HG03520 (cell line): ENCODE measurements around the gene TEX101.
"Not testable (repeated sequence)": the region's sequence is repeated elsewhere in the genome, so short reads cannot be mapped to it uniquely, and the experiment has no call there.

Experiments
- ATAC-seq: cut with Tn5 transposase; IDR thresholded peaks from one replicate; pipeline ENCODE4 v1.9.1; 2021; ENCODE audit warnings: mild to moderate bottlenecking, moderate library complexity; ENCODE audit not compliant: unreplicated experiment

TEX101 gene

GRCh38 chr19:43414554-43414953 lies at the start of gene TEX101:
Gene TEX101 (plus strand): TSS chr19:43414890. CDS start chr19:43415920, 1,030 bp downstream.
- ATAC-seq, result no peak

- ATAC-seq, result not testable (repeated sequence)
Measured at GRCh38 chr19:43365677-43366076, 49.0 kb upstream of the TEX101 start.

- no peak for ATAC-seq
Measured at GRCh38 chr19:43367822-43368221, 46.9 kb upstream of the TEX101 start.

GRCh38 chr19:43368897-43369296 lies 45.8 kb upstream of the TEX101 start:
- not testable (repeated sequence) for ATAC-seq

GRCh38 chr19:43371909-43372308 lies 42.8 kb upstream of the TEX101 start:
- ATAC-seq, result no peak

GRCh38 chr19:43372462-43372861 lies 42.2 kb upstream of the TEX101 start:
- ATAC-seq, result no peak

GRCh38 chr19:43377624-43378023 lies 37.1 kb upstream of the TEX101 start:
- ATAC-seq, result not testable (repeated sequence)

GRCh38 chr19:43380008-43380407 lies 34.7 kb upstream of the TEX101 start:
- no peak for ATAC-seq

GRCh38 chr19:43380771-43381386 lies 33.8 kb upstream of the TEX101 start:
- ATAC-seq, result no peak

- not testable (repeated sequence) for ATAC-seq
Measured at GRCh38 chr19:43382586-43383216, 32.0 kb upstream of the TEX101 start.

GRCh38 chr19:43383254-43383653 lies 31.4 kb upstream of the TEX101 start:
- ATAC-seq, result not testable (repeated sequence)

GRCh38 chr19:43383759-43384158 lies 30.9 kb upstream of the TEX101 start:
- not testable (repeated sequence) for ATAC-seq

GRCh38 chr19:43390903-43391551 lies 23.7 kb upstream of the TEX101 start:
- ATAC-seq, result not testable (repeated sequence)

GRCh38 chr19:43391552-43391935 lies 23.1 kb upstream of the TEX101 start:
- ATAC-seq, result not testable (repeated sequence)

GRCh38 chr19:43393501-43393900 lies 21.2 kb upstream of the TEX101 start:
- ATAC-seq, result not testable (repeated sequence)

- ATAC-seq, result no peak
Measured at GRCh38 chr19:43395561-43395960, 19.1 kb upstream of the TEX101 start.

GRCh38 chr19:43406297-43406696 lies 8.4 kb upstream of the TEX101 start:
- ATAC-seq, result no peak

- no peak for ATAC-seq
Measured at GRCh38 chr19:43407416-43408005, 7.2 kb upstream of the TEX101 start.

GRCh38 chr19:43408043-43408442 lies 6.6 kb upstream of the TEX101 start:
- no peak for ATAC-seq

- no peak for ATAC-seq
Measured at GRCh38 chr19:43409415-43409814, 5.3 kb upstream of the TEX101 start.

GRCh38 chr19:43412441-43412840 lies 2.2 kb upstream of the TEX101 start:
- no peak for ATAC-seq
